DND-41 (cell line): ENCODE results near the gene CGB2.

Source experiments
- ATAC-seq: fragments of 200-7000 bp; cut with Tn5 transposase; 3 replicates; pipeline ENCODE4 v1.9.1; 2021; ENCODE audit warnings: low read depth; ENCODE audit not compliant: insufficient read depth
- DNase-seq: peaks from one replicate; pipeline ENCODE4 v3.0.0-alpha.2; 2020
- H2AFZ ChIP-seq: 2 replicates; pipeline ENCODE4 v1.6.0; 2012; ENCODE audit warnings: low read depth, low read length
- H3K27ac ChIP-seq: 2 replicates; pipeline ENCODE4 v1.5.1; 2012; ENCODE audit warnings: low read length, inconsistent platforms
- H3K27me3 ChIP-seq: fragments of 200-600 bp; sonication (generic); 2 replicates; pipeline ENCODE4 v1.6.0; 2012; ENCODE audit warnings: low read length, mild to moderate bottlenecking, inconsistent platforms; ENCODE audit not compliant: insufficient read depth, poor library complexity
- H3K36me3 ChIP-seq: 2 replicates; pipeline ENCODE4 v1.5.1; 2012; ENCODE audit warnings: low read length, inconsistent platforms; ENCODE audit not compliant: insufficient read depth
- H3K4me1 ChIP-seq: 2 replicates; pipeline ENCODE4 v1.5.1; 2012; ENCODE audit warnings: mild to moderate bottlenecking, low read length; ENCODE audit not compliant: insufficient read depth
- H3K4me2 ChIP-seq: 2 replicates; pipeline ENCODE4 v1.6.0; 2012; ENCODE audit warnings: mild to moderate bottlenecking, moderate library complexity, low read length, inconsistent platforms; ENCODE audit not compliant: insufficient read depth
- H3K4me3 ChIP-seq, 2 experiments: fragments of 200-600 bp in 1 of 2; shearing (Covaris generic) in 1 of 2; 2 replicates each; pipeline ENCODE4 v1.5.1; 2012 to 2016; ENCODE audit warnings: inconsistent platforms in 2 of 2, low read length in 2 of 2, mild to moderate bottlenecking in 2 of 2, low read depth in 1 of 2, moderate library complexity in 1 of 2
- H3K79me2 ChIP-seq: 2 replicates; pipeline ENCODE4 v1.6.0; 2012; ENCODE audit warnings: low read length, inconsistent platforms; ENCODE audit not compliant: insufficient read depth
- H3K9ac ChIP-seq: 2 replicates; pipeline ENCODE4 v1.6.0; 2012; ENCODE audit warnings: low read depth, mild to moderate bottlenecking, inconsistent platforms, low read length, moderate library complexity
- H3K9me3 ChIP-seq: 2 replicates; pipeline ENCODE4 v1.5.1; 2012; ENCODE audit warnings: low read length, moderate library complexity, mild to moderate bottlenecking, inconsistent platforms; ENCODE audit not compliant: insufficient read depth, severe bottlenecking
- H4K20me1 ChIP-seq: 2 replicates; pipeline ENCODE4 v1.6.0; 2012; ENCODE audit warnings: low read length; ENCODE audit not compliant: insufficient read depth
- CTCF ChIP-seq: IDR thresholded peaks from 2 replicates; pipeline ENCODE4 v1.5.1; 2012; ENCODE audit warnings: borderline replicate concordance, low read length, moderate library complexity, mild to moderate bottlenecking; ENCODE audit not compliant: poor library complexity, severe bottlenecking; ENCODE audit errors: extremely low read depth
- EZH2 ChIP-seq: IDR thresholded peaks from 3 replicates; pipeline ENCODE4 v1.6.1; 2012; ENCODE audit warnings: borderline replicate concordance, low read depth, mild to moderate bottlenecking, moderate library complexity, low read length, inconsistent platforms; ENCODE audit not compliant: severe bottlenecking

Gene CGB2

GRCh38 chr19:49059053-49059452, 27.4 kb downstream of the CGB2 start:
- Histone ChIP-seq H3K4me1 (no peaks in the 10 kb centered on the region), H3K9ac (no peak overlapping the region), H3K27ac (no peak overlapping the region), H3K9me3 (no peaks in the 10 kb centered on the region), H3K27me3 (peaks cover 4% of the 10 kb centered on the region), H3K4me3 (no peak overlapping the region), H4K20me1 (no peaks in the 10 kb centered on the region), H2AFZ (no peak overlapping the region), H3K36me3 (no peaks in the 10 kb centered on the region), H3K4me2 (no peak overlapping the region), H3K79me2 (no peaks in the 10 kb centered on the region)
- DNase-seq (no peak), ATAC-seq (no peak)
- no peak for TF ChIP-seq CTCF
- TF ChIP-seq EZH2, result no peak

- peaks cover 9% of the 10 kb centered on the region for H3K27me3 ChIP-seq
These were observed 29.3 kb downstream of the CGB2 start for GRCh38 chr19:49061000-49061399.

GRCh38 chr19:49061445-49061844, 29.8 kb downstream of the CGB2 start:
- no peaks in the 10 kb centered on the region for H3K36me3 ChIP-seq
- H3K4me2 ChIP-seq, result no peak overlapping the region
- no peak overlapping the region for H3K4me3 ChIP-seq
- ATAC-seq, result no peak
- H3K9me3 ChIP-seq, result no peaks in the 10 kb centered on the region
- no peaks in the 10 kb centered on the region for H4K20me1 ChIP-seq
- no peaks in the 10 kb centered on the region for H3K79me2 ChIP-seq
- no peak overlapping the region for H3K27ac ChIP-seq
- no peak overlapping the region for H2AFZ ChIP-seq
- no peak overlapping the region for H3K9ac ChIP-seq
- DNase-seq, result no peak
- H3K4me1 ChIP-seq, result no peaks in the 10 kb centered on the region
- TF ChIP-seq CTCF (no peak), EZH2 (no peak)
- peaks cover 10% of the 10 kb centered on the region for H3K27me3 ChIP-seq

More at GRCh38 chr19:49061000-49061399, 29.3 kb downstream of the CGB2 start:
- no peak for ATAC-seq
- TF ChIP-seq EZH2, result no peak
- TF ChIP-seq CTCF, result no peak
- H3K27ac ChIP-seq, result no peak overlapping the region
- no peak overlapping the region for H3K4me3 ChIP-seq
- no peak overlapping the region for H3K9ac ChIP-seq
- DNase-seq, result no peak
- H2AFZ ChIP-seq, result no peak overlapping the region
- no peak overlapping the region for H3K4me2 ChIP-seq
- H3K79me2 ChIP-seq, result no peaks in the 10 kb centered on the region
- no peaks in the 10 kb centered on the region for H4K20me1 ChIP-seq
- no peaks in the 10 kb centered on the region for H3K9me3 ChIP-seq
- no peaks in the 10 kb centered on the region for H3K4me1 ChIP-seq
- H3K36me3 ChIP-seq, result no peaks in the 10 kb centered on the region

GRCh38 chr19:49064029-49064629, 32.4 kb downstream of the CGB2 start:
- Histone ChIP-seq H3K4me2 (no peak overlapping the region), H3K4me1 (no peaks in the 10 kb centered on the region), H3K27ac (no peak overlapping the region), H3K9me3 (no peaks in the 10 kb centered on the region), H3K4me3 (no peak overlapping the region), H3K27me3 (peaks cover 10% of the 10 kb centered on the region), H3K79me2 (no peaks in the 10 kb centered on the region), H3K9ac (no peak overlapping the region), H2AFZ (no peak overlapping the region), H4K20me1 (no peaks in the 10 kb centered on the region), H3K36me3 (no peaks in the 10 kb centered on the region)
- ATAC-seq (no peak), DNase-seq (no peak)
- TF ChIP-seq CTCF (no peak), EZH2 (no peak)
